Activated T-helper 1 cell treated with anti-CD3 and anti-CD28 coated beads, Interleukin-12 subunit alpha, Interleukin-12 subunit beta, Interleukin-2, Interleukin-4 antibody, amounts not matched to agents 30 ng/mL and 10 ng/mL and 1 ng/mL, durations not matched to agents 14 hours and 24 hours and 36 hours (primary cell): Measurements from ENCODE around the gene PICK1. TPM values are rescaled to one million over a fixed set of nuclear protein-coding genes. Genes with fewer than 3 reads are reported as not detected.

Experiments used
- DNase-seq: peaks from one replicate; pipeline ENCODE4 v3.0.0; 2021; ENCODE audit warnings: low spot score
- H3K27ac Mint-ChIP-seq: one replicate; pipeline ENCODE4 v1.8.0; 2021; ENCODE audit warnings: mild to moderate bottlenecking, mixed read lengths
- H3K27me3 Mint-ChIP-seq: one replicate; pipeline ENCODE4 v1.8.0; 2022; ENCODE audit warnings: mild to moderate bottlenecking, moderate library complexity, mixed read lengths; ENCODE audit not compliant: insufficient read depth
- H3K36me3 Mint-ChIP-seq: one replicate; pipeline ENCODE4 v1.8.0; 2021; ENCODE audit warnings: low read depth, mixed read lengths
- H3K4me1 Mint-ChIP-seq: one replicate; pipeline ENCODE4 v1.8.0; 2021; ENCODE audit warnings: low read depth, mixed read lengths
- H3K4me3 Mint-ChIP-seq: one replicate; pipeline ENCODE4 v1.8.0; 2021; ENCODE audit warnings: mild to moderate bottlenecking, moderate library complexity, mixed read lengths
- H3K9me3 Mint-ChIP-seq: one replicate; pipeline ENCODE4 v1.8.0; 2021; ENCODE audit warnings: mixed read lengths
- intact Hi-C: fragments of 100-400 bp; cut with micrococcal nuclease; formaldehyde crosslinking; loops from one replicate; pipeline ENCODE4 v1.15.1; 2024
- total RNA-seq: library from RNA; stranded (reverse); gene quantifications from 2 replicates; pipeline ENCODE4 v1.2.3, GENCODE V29; 2022

Gene PICK1
- total RNA-seq, 1 donor from 2014 or later, result 12.0 TPM

DNA sequence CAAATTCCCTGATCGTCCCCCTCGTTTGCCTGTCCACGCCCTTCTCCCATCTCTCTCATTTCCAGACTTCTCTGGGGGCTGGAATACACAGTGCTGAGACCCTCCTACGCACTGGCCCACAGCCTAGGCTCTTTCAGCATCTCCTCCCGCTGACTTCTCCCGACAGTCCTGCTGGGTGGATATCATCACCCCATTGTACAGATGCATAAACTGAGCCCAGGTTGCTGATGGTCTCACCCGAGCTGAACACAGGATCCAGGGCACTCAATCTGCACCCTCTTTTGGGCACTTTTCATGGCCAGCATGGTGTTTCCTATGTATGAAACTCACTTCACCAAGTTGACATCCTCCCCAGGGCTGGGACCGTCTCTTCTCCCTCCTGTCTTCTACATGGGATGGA lies 31.7 kb upstream of the PICK1 start:
- H3K9me3 Mint-ChIP-seq, result no peaks in the 10 kb centered on the region
- peaks cover 4% of the 10 kb centered on the region for H3K27me3 Mint-ChIP-seq
- no peak for DNase-seq
- no peak overlapping the region for H3K4me3 Mint-ChIP-seq
- H3K36me3 Mint-ChIP-seq, result no peaks in the 10 kb centered on the region
- no peaks in the 10 kb centered on the region for H3K4me1 Mint-ChIP-seq
- intact Hi-C loops, result no loop called here
- no peak overlapping the region for H3K27ac Mint-ChIP-seq

DNA sequence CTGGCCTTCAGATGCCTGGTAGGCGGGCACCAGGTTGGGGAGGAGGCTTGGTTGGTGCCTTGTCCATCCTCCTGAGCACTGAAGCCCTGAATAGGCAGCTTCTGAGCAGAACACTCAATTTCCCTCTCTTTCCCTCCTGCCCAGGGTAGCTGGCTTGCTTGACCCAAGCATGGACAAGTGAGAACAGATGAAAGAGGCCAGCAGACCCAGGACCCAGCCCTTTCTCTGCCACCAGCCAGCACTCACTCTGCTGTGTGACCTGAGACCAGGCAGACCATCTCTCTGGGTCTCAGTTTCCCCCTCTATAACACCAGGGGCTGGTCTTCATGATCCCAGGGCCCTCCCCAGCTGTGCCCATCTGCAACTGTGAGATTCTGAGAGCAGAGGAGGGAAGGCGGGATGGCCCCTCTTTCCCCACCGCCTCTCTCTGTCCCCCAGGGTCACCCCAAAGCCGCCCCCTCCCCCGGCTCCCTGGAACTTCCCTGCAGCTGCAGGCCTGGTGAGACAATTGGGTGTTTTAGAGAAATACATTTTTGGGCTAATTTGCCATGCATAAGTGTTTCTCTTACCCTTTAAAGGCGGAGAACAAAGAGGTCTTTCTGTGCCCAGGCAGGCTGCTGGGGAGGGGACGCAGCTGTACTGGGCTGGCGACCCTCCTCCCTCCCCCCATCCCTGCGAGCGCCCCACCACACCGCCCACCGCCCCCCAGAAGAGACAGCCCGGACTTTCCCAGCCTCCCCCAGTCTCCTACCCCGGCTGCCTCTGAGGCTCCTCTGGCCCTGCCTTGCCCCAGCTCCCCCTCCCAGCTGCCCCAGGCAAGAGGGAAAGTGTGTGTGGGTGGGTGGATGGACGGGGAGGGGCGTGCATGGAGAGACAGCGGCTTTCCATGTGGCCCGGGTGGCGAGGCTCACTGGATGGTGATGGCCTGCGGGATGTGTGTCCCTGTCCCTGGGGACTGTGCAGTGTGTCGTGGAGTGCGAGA lies 30.8 kb upstream of the PICK1 start:
- H3K9me3 Mint-ChIP-seq, result no peaks in the 10 kb centered on the region
- peaks cover 4% of the 10 kb centered on the region for H3K27me3 Mint-ChIP-seq
- no peaks in the 10 kb centered on the region for H3K4me1 Mint-ChIP-seq
- intact Hi-C loops, result no loop called here
- DNase-seq, result no peak
- no peak overlapping the region for H3K27ac Mint-ChIP-seq
- no peaks in the 10 kb centered on the region for H3K36me3 Mint-ChIP-seq
- no peak overlapping the region for H3K4me3 Mint-ChIP-seq

DNA sequence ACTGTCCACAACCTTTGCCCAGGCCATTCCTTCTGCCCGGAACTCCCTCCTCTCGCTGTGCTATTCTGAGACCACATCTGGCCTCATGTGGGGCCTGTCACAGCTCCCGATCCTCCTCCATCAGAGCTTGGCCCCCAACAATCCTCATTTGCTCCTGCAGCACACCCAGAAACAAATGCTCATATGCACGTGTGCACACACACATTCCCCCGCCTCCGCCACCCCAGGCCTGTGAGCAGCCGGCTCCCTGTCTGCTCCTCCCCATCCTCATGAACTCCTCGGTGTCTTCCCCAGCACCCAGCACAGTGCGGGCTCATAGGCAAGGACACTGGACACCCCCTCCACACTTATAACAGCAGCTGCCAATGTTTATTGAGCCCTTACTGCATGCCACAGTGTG lies 29.7 kb upstream of the PICK1 start:
- H3K4me1 Mint-ChIP-seq, result no peaks in the 10 kb centered on the region
- peaks cover 4% of the 10 kb centered on the region for H3K27me3 Mint-ChIP-seq
- H3K36me3 Mint-ChIP-seq, result no peaks in the 10 kb centered on the region
- no peak overlapping the region for H3K27ac Mint-ChIP-seq
- H3K4me3 Mint-ChIP-seq, result no peak overlapping the region
- intact Hi-C loops, result no loop called here
- no peaks in the 10 kb centered on the region for H3K9me3 Mint-ChIP-seq
- DNase-seq, result no peak

DNA sequence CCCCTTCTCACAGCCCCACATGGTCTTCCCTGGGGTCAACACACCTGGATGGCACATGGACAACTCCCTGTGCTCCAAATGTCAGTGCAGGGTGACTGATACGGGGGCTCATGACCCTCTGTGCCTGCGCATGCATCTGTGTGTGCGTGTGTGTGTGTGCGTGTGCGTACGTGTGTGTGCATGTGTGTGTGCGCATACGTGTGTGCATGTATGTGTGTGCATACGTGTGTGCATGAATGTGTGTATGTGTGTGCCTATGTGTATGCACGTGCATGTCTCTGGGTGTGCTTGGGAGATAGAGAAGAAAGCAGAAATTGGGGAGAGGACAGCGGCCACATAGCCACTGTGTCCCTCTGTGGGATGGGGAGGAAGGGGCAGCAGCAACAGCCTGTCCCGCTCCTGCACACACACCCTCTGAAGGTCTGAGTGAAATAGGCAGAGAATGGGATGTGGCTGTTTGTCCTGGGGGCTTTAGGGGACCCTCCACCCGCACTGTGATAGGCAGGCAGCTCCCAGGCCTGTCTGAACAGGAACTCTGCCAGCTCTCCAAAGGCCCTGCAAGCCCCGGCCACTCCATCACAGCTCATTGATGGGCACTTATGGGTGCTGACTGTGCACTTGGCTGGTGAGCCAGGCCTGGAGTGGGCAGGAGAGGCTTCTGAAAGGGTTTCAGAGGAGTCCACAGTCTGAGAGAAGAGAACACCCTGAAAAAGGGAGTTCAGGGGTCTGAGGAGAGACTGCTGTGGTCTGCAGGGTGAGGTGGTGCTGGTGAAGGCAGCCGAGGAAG lies 28.7 kb upstream of the PICK1 start:
- Mint-ChIP-seq H3K27me3 (peaks cover 4% of the 10 kb centered on the region), H3K36me3 (no peaks in the 10 kb centered on the region), H3K9me3 (no peaks in the 10 kb centered on the region), H3K4me3 (no peak overlapping the region), H3K27ac (no peak overlapping the region), H3K4me1 (no peaks in the 10 kb centered on the region)
- intact Hi-C loops, result no loop called here
- no peak for DNase-seq

DNA sequence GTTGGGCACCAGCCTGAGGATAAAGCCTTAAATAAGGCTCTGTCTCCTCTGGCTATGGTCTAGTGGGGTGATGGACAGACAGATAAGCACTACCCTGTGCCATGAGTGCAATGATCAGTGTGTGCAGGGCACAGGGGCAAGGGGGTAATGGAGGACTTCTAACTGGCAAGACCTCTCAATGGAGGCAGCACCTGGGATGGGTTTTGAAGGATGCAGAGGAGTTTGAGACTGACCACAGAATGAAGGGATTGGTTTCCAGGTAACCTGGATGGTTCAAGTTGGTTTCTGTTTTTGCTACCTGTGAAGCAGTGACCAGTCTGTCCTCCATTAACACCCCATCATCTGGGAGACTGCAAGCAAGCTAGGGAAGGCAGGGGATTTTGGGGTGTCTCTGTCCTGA lies 27.8 kb upstream of the PICK1 start:
- no peak overlapping the region for H3K4me3 Mint-ChIP-seq
- H3K27ac Mint-ChIP-seq, result no peak overlapping the region
- no peak for DNase-seq
- H3K9me3 Mint-ChIP-seq, result no peaks in the 10 kb centered on the region
- intact Hi-C loops, result no loop called here
- H3K4me1 Mint-ChIP-seq, result no peaks in the 10 kb centered on the region
- H3K36me3 Mint-ChIP-seq, result no peaks in the 10 kb centered on the region
- peaks cover 4% of the 10 kb centered on the region for H3K27me3 Mint-ChIP-seq

DNA sequence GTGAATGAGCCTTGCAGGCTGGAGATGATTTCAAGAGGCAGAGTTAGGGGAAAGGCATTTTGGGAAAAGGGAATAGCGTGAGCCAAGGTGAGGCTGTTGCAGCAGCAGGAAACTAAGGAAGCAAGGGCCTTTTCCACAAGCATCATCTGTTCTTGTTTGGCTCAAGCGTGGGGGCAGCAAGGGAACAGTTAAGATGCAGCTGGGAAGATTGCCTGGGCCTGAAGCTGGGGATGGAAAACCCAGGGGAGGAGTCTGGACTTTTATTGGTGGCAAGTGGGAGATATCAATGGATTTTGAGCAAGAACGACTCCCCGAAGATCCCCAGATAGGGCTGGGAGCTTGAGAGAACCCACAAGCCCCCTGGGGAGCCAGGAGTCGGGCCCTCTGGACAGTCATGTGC lies 27.3 kb upstream of the PICK1 start:
- no peak overlapping the region for H3K27ac Mint-ChIP-seq
- no peak overlapping the region for H3K4me3 Mint-ChIP-seq
- no peaks in the 10 kb centered on the region for H3K4me1 Mint-ChIP-seq
- no peak for DNase-seq
- H3K27me3 Mint-ChIP-seq, result peaks cover 4% of the 10 kb centered on the region
- no peaks in the 10 kb centered on the region for H3K36me3 Mint-ChIP-seq
- no peaks in the 10 kb centered on the region for H3K9me3 Mint-ChIP-seq
- intact Hi-C loops, result no loop called here

DNA sequence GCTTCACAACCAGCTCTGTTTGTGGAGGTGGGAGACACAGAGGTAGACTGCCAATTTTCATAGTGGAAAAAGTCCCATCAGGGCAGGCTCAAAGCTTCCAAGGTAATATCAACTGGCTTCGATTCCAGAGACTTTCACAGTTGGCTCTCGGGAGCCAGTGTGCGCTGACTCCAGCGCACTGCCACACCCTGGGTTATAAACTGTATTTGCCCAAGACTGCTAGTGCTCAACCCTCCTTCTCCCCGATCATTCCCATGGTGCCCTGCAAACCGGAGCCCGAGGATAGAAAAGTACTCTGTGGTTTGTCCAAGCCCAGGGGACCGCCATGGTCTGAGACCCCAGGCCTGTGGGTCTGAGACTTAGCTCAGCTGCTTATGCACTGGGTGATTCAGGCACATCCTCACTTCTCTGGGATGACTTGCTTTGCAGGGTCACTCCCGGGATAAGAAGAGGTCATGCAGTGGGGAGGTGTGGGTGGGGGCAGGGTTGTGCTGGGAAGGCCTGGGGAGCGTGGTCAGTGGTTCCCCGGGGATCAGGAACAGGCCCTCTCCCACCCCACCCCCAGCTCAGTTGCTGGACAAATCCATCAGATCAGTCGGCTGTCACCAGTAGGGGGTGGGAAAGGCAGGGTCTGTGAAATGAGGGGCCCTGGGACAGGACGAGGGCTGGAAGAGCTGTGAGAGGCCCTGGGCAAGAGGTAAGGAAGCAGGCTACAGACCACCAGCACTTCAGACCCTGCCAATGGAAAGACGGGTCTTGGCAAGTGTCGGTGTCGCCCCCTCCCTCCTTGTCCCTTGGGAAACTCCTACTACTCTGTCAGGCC lies 26.7 kb upstream of the PICK1 start:
- no peak overlapping the region for H3K27ac Mint-ChIP-seq
- no peak overlapping the region for H3K4me3 Mint-ChIP-seq
- intact Hi-C loops, result no loop called here
- H3K4me1 Mint-ChIP-seq, result no peaks in the 10 kb centered on the region
- no peaks in the 10 kb centered on the region for H3K36me3 Mint-ChIP-seq
- H3K27me3 Mint-ChIP-seq, result peaks cover 4% of the 10 kb centered on the region
- DNase-seq, result no peak
- no peaks in the 10 kb centered on the region for H3K9me3 Mint-ChIP-seq

DNA sequence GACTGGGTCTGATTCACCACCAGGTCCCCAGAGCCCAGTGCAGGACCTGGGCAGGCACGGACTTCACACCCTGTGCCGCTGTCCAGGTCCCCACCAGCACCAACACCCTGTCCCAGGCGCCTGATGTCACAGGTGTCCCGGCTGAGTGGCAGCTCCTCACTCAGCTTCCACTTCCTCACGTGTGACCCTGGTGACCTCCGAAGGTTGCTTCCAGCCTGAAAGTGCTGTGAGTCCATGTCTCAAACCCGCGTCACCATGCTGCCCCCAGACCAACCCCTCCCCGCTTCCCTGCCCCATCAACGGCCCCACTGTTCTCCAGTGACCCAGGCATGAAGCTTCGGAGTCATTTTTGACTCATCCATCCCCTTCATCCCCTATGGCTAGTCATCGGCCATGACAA lies 25.7 kb upstream of the PICK1 start:
- Mint-ChIP-seq H3K4me1 (no peaks in the 10 kb centered on the region), H3K9me3 (no peaks in the 10 kb centered on the region), H3K4me3 (no peak overlapping the region), H3K27ac (no peak overlapping the region), H3K27me3 (peaks cover 4% of the 10 kb centered on the region), H3K36me3 (no peaks in the 10 kb centered on the region)
- intact Hi-C loops, result no loop called here
- no peak for DNase-seq

DNA sequence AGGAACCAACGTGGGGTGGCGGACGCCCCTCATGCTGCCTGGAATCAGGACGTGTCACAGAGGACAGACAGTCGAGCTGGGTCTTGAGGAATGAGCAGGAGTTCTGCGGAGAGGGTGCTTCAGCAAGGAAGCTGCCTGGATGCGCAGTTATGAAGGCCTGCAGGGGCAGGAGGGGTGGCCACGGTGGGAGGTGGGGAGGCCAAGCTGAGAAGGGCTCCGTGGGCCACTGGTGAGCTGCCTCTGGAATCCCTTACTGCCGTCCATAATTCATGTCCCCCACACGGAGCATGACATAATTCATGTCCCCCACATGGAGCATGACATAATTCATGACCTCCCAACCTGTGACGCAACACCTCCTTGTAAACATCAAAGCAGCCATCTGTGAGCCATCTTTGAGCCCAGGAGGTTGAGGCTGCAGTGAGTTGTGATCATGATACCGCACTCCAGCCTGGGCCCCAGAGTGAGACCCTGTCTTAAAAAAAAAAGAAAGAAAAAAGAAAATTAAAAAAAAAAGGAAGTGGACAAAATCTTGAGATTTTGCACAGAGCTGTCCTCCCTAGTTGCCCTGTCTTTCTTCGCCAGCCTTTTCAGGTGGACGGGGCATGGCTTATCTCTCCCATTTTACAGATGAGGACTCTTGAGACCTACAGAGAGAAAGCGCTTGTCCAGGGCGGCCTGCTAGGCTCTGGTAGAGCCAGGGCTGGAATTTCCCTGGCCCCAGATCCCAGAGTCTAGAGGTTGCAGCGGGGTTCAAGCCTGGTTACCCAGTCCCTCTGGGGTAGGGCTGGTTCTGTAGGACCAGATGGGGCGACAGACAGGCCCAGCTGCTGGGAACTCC lies 24.3 kb upstream of the PICK1 start:
- no peak overlapping the region for H3K27ac Mint-ChIP-seq
- intact Hi-C loops, result no loop called here
- no peaks in the 10 kb centered on the region for H3K36me3 Mint-ChIP-seq
- peaks cover 4% of the 10 kb centered on the region for H3K27me3 Mint-ChIP-seq
- no peaks in the 10 kb centered on the region for H3K9me3 Mint-ChIP-seq
- DNase-seq, result no peak
- no peaks in the 10 kb centered on the region for H3K4me1 Mint-ChIP-seq
- H3K4me3 Mint-ChIP-seq, result no peak overlapping the region

DNA sequence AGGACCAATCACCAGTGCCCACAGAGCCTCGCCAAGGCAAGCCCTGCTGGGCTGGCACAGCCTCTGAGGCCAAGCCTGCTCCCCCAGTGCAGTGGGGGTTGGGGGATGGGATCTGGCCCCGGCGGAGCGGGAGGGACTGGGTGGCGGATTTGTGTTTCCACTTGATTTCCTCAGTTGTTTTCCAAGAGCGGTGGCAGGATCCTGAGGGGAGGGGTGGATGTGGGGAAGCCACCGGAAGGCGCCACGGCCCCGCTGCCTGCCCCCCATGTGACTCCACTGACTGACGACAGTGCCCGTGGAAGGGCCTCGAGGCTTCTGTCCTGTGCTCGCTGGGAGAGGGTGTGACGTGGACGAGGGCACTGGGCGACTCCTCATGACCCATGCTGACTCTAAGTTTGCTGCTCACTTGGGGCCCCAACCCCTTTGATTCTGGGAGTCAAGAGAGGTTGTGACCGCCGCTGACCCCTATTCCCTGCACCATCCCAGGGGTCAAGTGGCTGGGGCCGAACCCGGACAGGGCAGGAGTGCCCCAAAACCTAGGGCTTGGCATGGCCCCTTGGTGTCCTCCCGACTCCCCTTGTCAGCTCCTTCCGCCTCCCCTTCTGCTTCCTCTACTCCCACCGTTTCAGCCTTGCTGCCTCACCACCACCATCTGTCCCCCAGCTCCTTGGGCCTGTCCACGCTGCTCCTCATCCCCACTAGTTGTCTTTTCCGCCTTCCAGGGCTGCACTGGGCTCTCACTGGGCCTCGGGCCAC lies 23.5 kb upstream of the PICK1 start:
- DNase-seq, result no peak
- no peaks in the 10 kb centered on the region for H3K4me1 Mint-ChIP-seq
- no peak overlapping the region for H3K4me3 Mint-ChIP-seq
- intact Hi-C loops, result no loop called here
- no peaks in the 10 kb centered on the region for H3K9me3 Mint-ChIP-seq
- H3K36me3 Mint-ChIP-seq, result no peaks in the 10 kb centered on the region
- H3K27me3 Mint-ChIP-seq, result peaks cover 4% of the 10 kb centered on the region
- no peak overlapping the region for H3K27ac Mint-ChIP-seq

DNA sequence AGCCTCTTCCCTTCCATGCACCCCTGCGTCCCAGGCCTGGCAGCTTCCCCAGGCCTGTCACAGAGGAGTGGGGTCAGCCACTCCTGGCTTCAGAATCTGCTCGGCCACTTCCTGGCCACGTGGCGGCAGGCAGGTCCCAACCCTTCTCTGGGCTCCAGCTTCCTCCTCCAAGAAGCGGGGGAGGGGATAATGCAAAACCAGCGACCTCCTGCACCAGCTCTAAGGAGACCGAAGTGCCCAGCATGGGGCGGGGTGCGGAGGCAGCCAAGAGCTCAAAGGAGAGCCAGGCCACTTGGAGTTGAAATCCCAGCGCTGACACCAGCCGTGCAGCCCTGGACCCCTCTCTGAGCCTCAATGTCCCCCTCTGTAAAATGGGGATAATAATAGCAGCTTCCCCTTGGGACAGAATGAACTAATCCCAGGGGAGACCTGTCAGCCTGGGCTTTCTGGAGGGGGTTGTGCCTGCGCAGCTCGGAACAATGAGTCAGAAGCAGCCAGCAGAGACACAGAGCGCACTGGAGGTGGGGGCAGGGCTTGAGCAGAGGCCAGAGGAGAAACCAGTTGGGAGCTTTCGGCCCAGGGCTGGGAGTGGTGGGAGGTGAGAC lies 22.8 kb upstream of the PICK1 start:
- Mint-ChIP-seq H3K36me3 (no peaks in the 10 kb centered on the region), H3K4me1 (no peaks in the 10 kb centered on the region), H3K4me3 (no peak overlapping the region), H3K9me3 (no peaks in the 10 kb centered on the region), H3K27ac (no peak overlapping the region), H3K27me3 (no peaks in the 10 kb centered on the region)
- intact Hi-C loops, result no loop called here
- DNase-seq, result no peak
